IPS DF 6.9 (cell line): Measurements from ENCODE around the gene MEGF11.

Experiments used
- DNase-seq: peaks from one replicate; pipeline ENCODE4 v3.0.0-alpha.2; 2013; ENCODE audit warnings: low read depth, low spot score
- H3K27ac ChIP-seq: one replicate; pipeline ENCODE4 v1.5.1; 2013; ENCODE audit warnings: low read length, control low read depth
- H3K27me3 ChIP-seq: 2 replicates; pipeline ENCODE4 v1.6.1; 2013; ENCODE audit warnings: mild to moderate bottlenecking, low read length; ENCODE audit not compliant: control insufficient read depth, insufficient read depth
- H3K36me3 ChIP-seq: 2 replicates; pipeline ENCODE4 v1.6.1; 2013; ENCODE audit warnings: low read length; ENCODE audit not compliant: control insufficient read depth, insufficient read depth
- H3K4me1 ChIP-seq: 2 replicates; pipeline ENCODE4 v1.6.1; 2013; ENCODE audit warnings: low read length; ENCODE audit not compliant: control insufficient read depth, insufficient read depth
- H3K4me3 ChIP-seq: 2 replicates; pipeline ENCODE4 v1.5.1; 2013; ENCODE audit warnings: mild to moderate bottlenecking, low read length
- H3K9me3 ChIP-seq: 2 replicates; pipeline ENCODE4 v1.6.1; 2013; ENCODE audit warnings: low read length, inconsistent platforms; ENCODE audit not compliant: control insufficient read depth, insufficient read depth
- WGBS: extraction: QIAGEN DNeasy Blood & Tissue Kit; methylation state at CpG from one replicate; pipeline ENCODE4 v1.1.7; 2013; ENCODE audit warnings: mixed read lengths, missing lambda C conversion rate; ENCODE audit not compliant: insufficient read length, insufficient coverage; 5-methylcytosine and 5-hydroxymethylcytosine counted together

Gene MEGF11

DNA sequence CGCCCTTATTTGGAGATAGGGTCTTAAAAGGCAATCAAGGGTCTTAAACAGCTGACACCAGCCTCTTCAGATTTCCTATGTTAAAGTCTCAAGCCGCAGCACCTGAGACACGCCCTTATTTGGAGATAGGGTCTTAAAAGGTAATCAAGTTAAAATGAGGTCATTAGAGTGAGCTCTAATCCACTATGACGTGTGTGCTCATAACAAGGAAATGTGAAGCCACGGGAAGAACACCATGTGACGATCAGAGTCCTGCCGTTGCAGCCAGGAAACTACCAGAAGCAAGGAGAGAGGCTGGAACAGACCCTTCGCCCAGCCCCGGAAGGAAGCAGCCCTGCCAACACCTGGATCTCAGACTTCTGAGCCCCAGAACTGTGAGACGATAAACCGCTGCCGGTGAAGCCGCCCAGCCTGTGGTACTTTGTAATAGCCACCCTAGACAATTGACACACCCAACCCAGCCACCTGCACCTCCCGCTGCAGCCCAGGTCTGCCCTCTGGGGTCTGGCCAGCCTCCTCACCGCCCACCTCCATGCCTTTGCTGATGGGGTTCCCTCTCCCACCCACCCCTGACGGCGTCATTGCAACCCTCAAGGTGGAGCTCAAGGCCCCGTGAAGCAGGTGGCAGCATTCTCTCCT lies 137.9 kb downstream of the MEGF11 start:
- Histone ChIP-seq H3K27ac (no peak overlapping the region), H3K9me3 (no peaks in the 10 kb centered on the region), H3K36me3 (no peaks in the 10 kb centered on the region), H3K4me3 (no peak overlapping the region), H3K27me3 (no peaks in the 10 kb centered on the region), H3K4me1 (no peaks in the 10 kb centered on the region; the same call in 1 of the 2 replicates)
- no CpG with 5 or more reads among the region's 18 CpGs for WGBS
- no peak for DNase-seq

DNA sequence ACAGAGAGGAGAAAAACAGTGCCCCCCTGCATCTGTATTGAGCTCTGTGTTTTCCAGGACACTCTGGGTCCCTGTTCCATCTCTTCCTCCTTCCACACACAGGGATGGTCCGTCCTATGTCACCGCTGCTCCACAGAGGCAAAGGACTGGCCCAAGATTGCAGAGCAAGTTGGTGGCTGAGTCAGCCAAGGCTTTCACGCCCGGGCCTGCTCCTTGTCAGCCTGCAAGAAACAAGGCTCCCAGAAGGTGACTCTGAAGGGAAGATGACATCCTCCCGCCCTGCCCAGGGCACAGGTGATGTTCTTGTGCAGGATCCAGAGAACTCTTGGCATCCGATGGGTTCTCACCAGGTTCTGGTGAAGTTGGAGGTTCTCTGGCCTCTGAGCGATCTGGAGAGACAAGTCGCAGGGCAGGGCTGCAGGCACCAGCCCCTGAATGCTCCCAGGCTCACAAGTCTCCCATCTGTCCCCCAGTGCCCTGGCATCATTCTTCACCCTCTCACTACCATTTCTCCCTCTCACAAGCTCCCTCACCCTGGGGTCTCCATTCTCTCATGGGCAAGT lies 138.6 kb downstream of the MEGF11 start:
- H3K27me3 ChIP-seq = no peaks in the 10 kb centered on the region
- no peaks in the 10 kb centered on the region; the same call in 1 of the 2 replicates for H3K4me1 ChIP-seq
- no peak overlapping the region for H3K4me3 ChIP-seq
- H3K9me3 ChIP-seq = no peaks in the 10 kb centered on the region
- H3K27ac ChIP-seq = no peak overlapping the region
- DNase-seq = no peak
- H3K36me3 ChIP-seq = no peaks in the 10 kb centered on the region
- no CpG with 5 or more reads among the region's 8 CpGs for WGBS

DNA sequence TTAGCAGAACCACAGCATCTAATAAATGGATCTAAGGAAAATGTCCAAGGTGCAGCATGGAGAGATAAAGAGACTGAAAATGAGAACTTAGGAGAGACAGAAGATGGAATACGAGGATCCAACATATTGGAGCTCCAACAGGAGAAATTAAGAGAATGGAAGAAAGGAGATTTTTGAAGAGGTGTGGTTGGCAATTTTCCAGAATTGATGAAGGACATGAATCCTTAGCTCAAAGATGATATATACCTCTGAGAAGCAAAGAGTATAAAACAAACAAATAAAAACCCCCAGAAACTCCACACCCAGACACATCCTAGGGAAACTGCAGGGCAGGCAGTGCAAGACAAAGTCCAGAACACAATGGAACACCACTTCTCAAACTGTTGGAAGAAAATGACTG lies 141.2 kb downstream of the MEGF11 start:
- no CpG with 5 or more reads among the region's 1 CpG for WGBS
- H3K27me3 ChIP-seq = no peaks in the 10 kb centered on the region
- H3K4me3 ChIP-seq = no peak overlapping the region
- H3K4me1 ChIP-seq = no peaks in the 10 kb centered on the region; the same call in 1 of the 2 replicates
- DNase-seq = no peak
- no peak overlapping the region for H3K27ac ChIP-seq
- no peaks in the 10 kb centered on the region for H3K9me3 ChIP-seq
- H3K36me3 ChIP-seq = no peaks in the 10 kb centered on the region

- H3K4me1 ChIP-seq = no peaks in the 10 kb centered on the region; the same call in 1 of the 2 replicates
These were observed 142.2 kb downstream of the MEGF11 start for GRCh38 chr15:66111363-66111762.

GRCh38 chr15:66110864-66111263 lies 142.7 kb downstream of the MEGF11 start:
- peaks cover under 1% of the 10 kb centered on the region; the same call in 1 of the 2 replicates for H3K4me1 ChIP-seq
- no peak overlapping the region for H3K4me3 ChIP-seq
- H3K9me3 ChIP-seq = no peaks in the 10 kb centered on the region
- no CpG with 5 or more reads among the region's 4 CpGs for WGBS
- no peak for DNase-seq
- no peak overlapping the region for H3K27ac ChIP-seq
- no peaks in the 10 kb centered on the region for H3K36me3 ChIP-seq
- no peaks in the 10 kb centered on the region for H3K27me3 ChIP-seq

More at GRCh38 chr15:66111363-66111762, 142.2 kb downstream of the MEGF11 start:
- Histone ChIP-seq H3K27ac (no peak overlapping the region), H3K36me3 (no peaks in the 10 kb centered on the region), H3K9me3 (no peaks in the 10 kb centered on the region), H3K4me3 (no peak overlapping the region), H3K27me3 (no peaks in the 10 kb centered on the region)
- DNase-seq = no peak
- WGBS = no CpG with 5 or more reads among the region's 3 CpGs

DNA sequence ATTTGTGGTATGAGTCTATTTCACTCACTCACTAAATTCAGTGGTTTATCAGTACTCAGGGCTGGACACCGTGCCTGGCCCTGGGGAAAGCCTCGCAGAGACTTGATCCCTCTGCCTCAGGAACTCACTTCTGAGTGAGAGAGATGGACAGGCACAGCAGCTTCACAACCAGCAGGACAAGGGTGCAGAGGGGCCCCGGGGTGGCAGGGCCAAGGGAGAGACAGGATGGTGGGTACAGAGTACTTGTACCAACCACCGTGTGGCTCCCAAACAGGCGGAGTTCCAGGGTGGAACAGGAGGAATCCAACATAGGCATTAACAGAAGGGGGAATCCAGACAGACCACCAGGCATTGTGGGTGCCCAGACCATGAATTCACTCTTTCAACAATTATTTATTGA lies 143.7 kb downstream of the MEGF11 start:
- Histone ChIP-seq H3K9me3 (no peaks in the 10 kb centered on the region), H3K27me3 (no peaks in the 10 kb centered on the region), H3K27ac (no peak overlapping the region), H3K4me3 (no peak overlapping the region), H3K4me1 (peaks cover 2% of the 10 kb centered on the region; the same call in 1 of the 2 replicates), H3K36me3 (no peaks in the 10 kb centered on the region)
- no CpG with 5 or more reads among the region's 5 CpGs for WGBS
- DNase-seq = no peak

- H3K4me3 ChIP-seq = no peak overlapping the region
- H3K4me1 ChIP-seq = peaks cover 2% of the 10 kb centered on the region; the same call in 1 of the 2 replicates
- WGBS = no CpG with 5 or more reads among the region's 16 CpGs
- H3K27me3 ChIP-seq = no peaks in the 10 kb centered on the region
- no peaks in the 10 kb centered on the region for H3K36me3 ChIP-seq
- DNase-seq = no peak
- H3K9me3 ChIP-seq = no peaks in the 10 kb centered on the region
- no peak overlapping the region for H3K27ac ChIP-seq
These were observed 144.9 kb downstream of the MEGF11 start for GRCh38 chr15:66108483-66109265.

DNA sequence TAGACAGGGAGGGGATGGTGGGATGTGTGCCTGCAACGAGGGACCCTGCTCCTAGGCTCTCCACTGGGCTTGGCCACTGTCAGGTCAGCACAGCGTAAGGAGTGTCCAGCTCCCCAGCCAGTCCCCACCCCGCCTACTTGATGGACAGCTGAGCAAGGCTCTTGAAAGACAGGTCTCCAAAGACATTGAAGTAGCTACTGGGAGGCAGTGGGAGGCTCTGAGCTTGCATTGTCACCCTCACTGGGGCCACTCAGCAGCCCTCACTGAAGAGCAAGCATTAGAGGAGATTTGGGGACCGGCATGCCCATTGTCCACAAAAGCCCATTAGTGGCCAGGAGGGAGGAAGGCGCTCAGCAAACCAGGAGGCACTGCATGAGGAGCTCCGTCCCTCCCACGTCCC lies 146.5 kb downstream of the MEGF11 start:
- Histone ChIP-seq H3K9me3 (no peaks in the 10 kb centered on the region), H3K36me3 (no peaks in the 10 kb centered on the region), H3K27me3 (no peaks in the 10 kb centered on the region), H3K27ac (no peak overlapping the region), H3K4me1 (peaks cover 2% of the 10 kb centered on the region; the same call in 1 of the 2 replicates), H3K4me3 (no peak overlapping the region)
- no CpG with 5 or more reads among the region's 7 CpGs for WGBS
- no peak for DNase-seq

GRCh38 chr15:66105286-66106265 lies 148.0 kb downstream of the MEGF11 start:
- H3K36me3 ChIP-seq = no peaks in the 10 kb centered on the region

DNA sequence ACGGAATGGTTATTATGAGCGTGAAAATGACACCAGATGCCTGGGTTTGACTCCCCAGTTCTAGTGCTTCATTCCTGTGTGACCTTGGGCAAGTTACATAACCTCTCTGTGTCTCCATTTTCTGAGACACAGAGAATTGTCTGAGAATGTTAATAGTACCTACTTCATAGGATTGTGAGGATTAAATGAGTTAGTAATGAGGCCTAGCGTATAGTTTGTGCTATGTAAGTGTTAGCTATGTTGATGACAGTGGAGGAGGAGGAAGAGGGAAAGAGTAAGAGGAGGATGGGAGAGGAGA lies 150.3 kb downstream of the MEGF11 start:
- no peak for DNase-seq
- Histone ChIP-seq H3K9me3 (no peaks in the 10 kb centered on the region), H3K4me1 (peaks cover 9% of the 10 kb centered on the region), H3K27ac (no peak overlapping the region), H3K4me3 (no peak overlapping the region), H3K27me3 (no peaks in the 10 kb centered on the region), H3K36me3 (no peaks in the 10 kb centered on the region)
- no CpG with 5 or more reads among the region's 3 CpGs for WGBS

More at GRCh38 chr15:66105286-66106265, 148.0 kb downstream of the MEGF11 start:
- no CpG with 5 or more reads among the region's 9 CpGs for WGBS
- no peak overlapping the region for H3K27ac ChIP-seq
- peaks cover 7% of the 10 kb centered on the region for H3K4me1 ChIP-seq
- no peak for DNase-seq
- no peaks in the 10 kb centered on the region for H3K9me3 ChIP-seq
- H3K4me3 ChIP-seq = no peak overlapping the region
- no peaks in the 10 kb centered on the region for H3K27me3 ChIP-seq
